ENCODE results near the gene PTGFRN.

GRCh38 chr1:116971965-116972673 is 62.4 kb downstream of the PTGFRN start:
- TF ChIP-seq ELK1 (IDR thresholded peaks at IDR 0.05; ENCODE audit: borderline replicate concordance, low read depth, low read length) (no peak), BHLHE40 (IDR thresholded peaks at IDR 0.05; ENCODE audit: low read depth, low read length) (no peak), CTCF (conservative IDR thresholded peaks at IDR 0.05; ENCODE audit: low read depth, low read length) (no peak), CEBPB (IDR thresholded peaks at IDR 0.05; ENCODE audit: low read depth, low read length) (no peak), USF2 (IDR thresholded peaks at IDR 0.05; ENCODE audit: low read depth, low read length) (no peak), RAD21 (IDR thresholded peaks at IDR 0.05; ENCODE audit: low read length) (no peak), SMC3 (IDR thresholded peaks at IDR 0.05; ENCODE audit: low read depth, low read length) (no peak), FOS (IDR thresholded peaks at IDR 0.05; ENCODE audit: low read depth, low read length) (no peak), CHD1 (IDR thresholded peaks at IDR 0.05; ENCODE audit: low read depth, low read length) (no peak)
